HuH-7.5 (cell line): ENCODE data around the gene RGS6.

Source experiments
- DNase-seq: peaks from one replicate; pipeline ENCODE4 v3.0.0; 2011; ENCODE audit warnings: low spot score

The RGS6 gene

GRCh38 chr14:72164420-72165228 lies 232.4 kb downstream of the RGS6 start:
- DNase-seq = no peak

- DNase-seq = no peak
These were observed 233.0 kb downstream of the RGS6 start for GRCh38 chr14:72165229-72165698.

- no peak for DNase-seq
These were observed 237.3 kb downstream of the RGS6 start for GRCh38 chr14:72169521-72169920.

GRCh38 chr14:72172049-72172448 lies 239.8 kb downstream of the RGS6 start:
- no peak for DNase-seq

GRCh38 chr14:72172597-72172996 lies 240.4 kb downstream of the RGS6 start:
- no peak for DNase-seq

GRCh38 chr14:72173038-72173720 lies 240.9 kb downstream of the RGS6 start:
- no peak for DNase-seq

GRCh38 chr14:72177251-72177650 lies 245.0 kb downstream of the RGS6 start:
- DNase-seq = no peak

GRCh38 chr14:72178517-72178916 lies 246.3 kb downstream of the RGS6 start:
- DNase-seq = no peak

- no peak for DNase-seq
These were observed 250.6 kb downstream of the RGS6 start for GRCh38 chr14:72182708-72183432.

- DNase-seq = no peak
These were observed 251.4 kb downstream of the RGS6 start for GRCh38 chr14:72183631-72184030.

- DNase-seq = no peak
These were observed 254.3 kb downstream of the RGS6 start for GRCh38 chr14:72186523-72186922.

- DNase-seq = no peak
These were observed 264.2 kb downstream of the RGS6 start for GRCh38 chr14:72196237-72197015.

- DNase-seq = no peak
These were observed 269.4 kb downstream of the RGS6 start for GRCh38 chr14:72201645-72202044.

GRCh38 chr14:72213424-72213823 lies 281.2 kb downstream of the RGS6 start:
- DNase-seq = no peak

- DNase-seq = no peak
These were observed 282.9 kb downstream of the RGS6 start for GRCh38 chr14:72215080-72215479.

GRCh38 chr14:72217135-72217534 lies 284.9 kb downstream of the RGS6 start:
- DNase-seq = no peak

- no peak for DNase-seq
These were observed 289.8 kb downstream of the RGS6 start for GRCh38 chr14:72222046-72222445.

- no peak for DNase-seq
These were observed 304.4 kb downstream of the RGS6 start for GRCh38 chr14:72236629-72237028.

GRCh38 chr14:72237722-72238666 lies 305.8 kb downstream of the RGS6 start:
- DNase-seq = no peak
